ENCODE measurements around the gene CNTD1. TPM values are rescaled to one million over a fixed set of nuclear protein-coding genes. Genes with fewer than 3 reads are reported as not detected.
A peak's percentile ranks its signal among the peaks of the same experiment; 100 is the strongest.

CNTD1 gene
- total RNA-seq, 1 donor from 2014 or later: not detected

DNA sequence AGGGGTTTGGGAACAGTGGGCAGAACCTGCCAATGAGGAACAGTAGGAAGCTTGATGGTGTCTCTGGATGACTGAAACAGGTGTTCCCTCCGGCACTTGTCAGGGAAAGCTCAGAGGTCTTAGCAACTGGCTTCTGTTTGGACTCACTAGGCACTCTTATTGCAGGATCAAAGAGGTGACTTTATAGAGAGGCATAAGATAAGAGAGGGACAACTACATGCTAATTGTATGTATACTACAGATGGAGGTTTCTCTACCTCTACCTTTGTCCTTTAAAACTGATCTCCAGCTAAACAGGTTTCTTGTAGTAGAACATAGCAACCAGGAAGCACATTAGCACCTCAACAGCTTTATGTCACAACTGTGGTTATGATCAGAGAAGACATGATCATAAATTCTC lies 7.6 kb downstream of the CNTD1 start:
- no peak for TF ChIP-seq CTCF (IDR thresholded peaks at IDR 0.05; ENCODE audit: borderline replicate concordance)
- H3K27me3 ChIP-seq (ENCODE audit: low read depth): no peaks in the 10 kb centered on the region
- H3K9me3 ChIP-seq (replicated peaks): no peaks in the 10 kb centered on the region
- intact Hi-C loops (cut with micrococcal nuclease): no loop called here
- DNase-seq: no peak
- H3K4me1 ChIP-seq: no peaks in the 10 kb centered on the region
- H3K4me3 ChIP-seq: no peak overlapping the region
- peaks cover 20% of the 10 kb centered on the region for H3K36me3 ChIP-seq
- H3K27ac ChIP-seq (replicated peaks): no peak overlapping the region

DNA sequence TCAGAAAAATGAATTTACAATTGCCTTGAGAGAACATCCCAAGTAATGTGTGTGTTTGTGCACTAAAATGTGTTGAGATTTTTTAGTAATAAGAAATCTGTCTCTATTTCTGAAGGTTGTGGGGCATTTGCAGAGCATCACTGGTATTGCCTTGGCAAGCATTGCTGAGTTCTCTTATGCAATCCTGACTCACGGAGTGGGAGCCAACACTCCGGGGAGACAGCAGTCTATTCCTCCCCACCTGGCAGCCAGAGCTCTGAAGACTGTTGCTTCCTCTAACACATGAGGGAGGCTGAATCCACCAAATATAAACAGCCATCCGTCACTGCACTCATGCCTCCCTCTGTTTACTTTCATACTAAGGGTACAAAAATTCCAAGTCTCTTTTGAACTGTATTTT lies 10.6 kb downstream of the CNTD1 start:
- Histone ChIP-seq H3K27ac (replicated peaks) (no peak overlapping the region), H3K9me3 (replicated peaks) (no peaks in the 10 kb centered on the region), H3K36me3 (peaks cover 47% of the 10 kb centered on the region), H3K4me1 (no peaks in the 10 kb centered on the region), H3K4me3 (no peak overlapping the region), H3K27me3 (ENCODE audit: low read depth) (no peaks in the 10 kb centered on the region)
- TF ChIP-seq CTCF (IDR thresholded peaks at IDR 0.05; ENCODE audit: borderline replicate concordance): no peak
- no peak for DNase-seq
- intact Hi-C loops (cut with micrococcal nuclease): no loop called here

GRCh38 chr17:42814633-42815399 lies 16.2 kb downstream of the CNTD1 start:
- intact Hi-C loops (cut with micrococcal nuclease): no loop called here
- Histone ChIP-seq H3K27ac (replicated peaks) (peak overlapping the region; percentile 49), H3K4me3 (no peak overlapping the region), H3K36me3 (peaks cover 97% of the 10 kb centered on the region), H3K27me3 (ENCODE audit: low read depth) (no peaks in the 10 kb centered on the region), H3K4me1 (peaks cover 12% of the 10 kb centered on the region), H3K9me3 (replicated peaks) (no peaks in the 10 kb centered on the region)
- no peak for DNase-seq
- TF ChIP-seq CTCF (IDR thresholded peaks at IDR 0.05; ENCODE audit: borderline replicate concordance): no peak

GRCh38 chr17:42817866-42818265 lies 19.2 kb downstream of the CNTD1 start:
- intact Hi-C loops (cut with micrococcal nuclease): no loop called here
- H3K36me3 ChIP-seq: peaks cover 98% of the 10 kb centered on the region
- H3K27ac ChIP-seq (replicated peaks): no peak overlapping the region
- DNase-seq: no peak
- H3K4me1 ChIP-seq: peaks cover 19% of the 10 kb centered on the region
- TF ChIP-seq CTCF (IDR thresholded peaks at IDR 0.05; ENCODE audit: borderline replicate concordance): no peak
- no peaks in the 10 kb centered on the region for H3K9me3 ChIP-seq (replicated peaks)
- H3K4me3 ChIP-seq: no peak overlapping the region
- no peaks in the 10 kb centered on the region for H3K27me3 ChIP-seq (ENCODE audit: low read depth)

DNA sequence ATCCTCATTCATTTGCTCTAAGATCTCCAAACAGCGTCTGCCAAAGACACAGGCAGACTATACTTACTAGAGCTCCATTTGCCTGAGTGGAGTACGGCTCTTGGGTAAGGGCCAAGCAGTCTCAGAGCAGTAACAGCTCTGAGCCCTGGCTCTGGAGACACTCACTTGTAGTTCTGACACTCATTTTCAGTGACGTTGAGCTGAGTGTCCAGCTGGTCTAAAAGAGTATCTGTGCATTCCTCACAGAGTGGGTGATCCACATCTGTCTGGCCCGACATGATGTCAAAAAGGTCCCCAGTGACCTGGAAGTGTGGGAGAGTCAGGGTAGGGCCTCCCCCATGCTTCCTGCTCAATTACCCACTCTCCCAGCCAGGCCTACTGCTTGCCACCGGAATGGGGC lies 19.7 kb downstream of the CNTD1 start:
- peaks cover 95% of the 10 kb centered on the region for H3K36me3 ChIP-seq
- no peak for DNase-seq
- no peaks in the 10 kb centered on the region for H3K9me3 ChIP-seq (replicated peaks)
- H3K27ac ChIP-seq (replicated peaks): no peak overlapping the region
- H3K4me3 ChIP-seq: no peak overlapping the region
- TF ChIP-seq CTCF (IDR thresholded peaks at IDR 0.05; ENCODE audit: borderline replicate concordance): no peak
- no peaks in the 10 kb centered on the region for H3K27me3 ChIP-seq (ENCODE audit: low read depth)
- intact Hi-C loops (cut with micrococcal nuclease): no loop called here
- peaks cover 24% of the 10 kb centered on the region for H3K4me1 ChIP-seq

All from left ventricle myocardium inferior (tissue), 1 donor.